Renal cortex interstitium (tissue), 11 donors: ENCODE results near the gene IGSF21. TPM values are rescaled to one million over a fixed set of nuclear protein-coding genes. Genes with fewer than 3 reads are reported as not detected.

Source experiments
- DNase-seq, 11 donors: peaks; one replicate each; pipeline ENCODE4 v3.0.0-alpha.2; 2013; ENCODE audit warnings: low read depth in 9 of 11, low spot score in 4 of 11; ENCODE audit errors: extremely low read depth in 1 of 11
- polyA plus RNA-seq, 3 donors: library from polyadenylated mRNA; unstranded; fragments of 120-200 nt; gene quantifications; one replicate each; pipeline ENCODE4 v1.2.1, GENCODE V29; 2013; ENCODE audit not compliant: insufficient read length in 3 of 3

IGSF21 gene
- polyA plus RNA-seq, 3 donors, result 0.22 to 0.26 (median 0.26) TPM

DNA sequence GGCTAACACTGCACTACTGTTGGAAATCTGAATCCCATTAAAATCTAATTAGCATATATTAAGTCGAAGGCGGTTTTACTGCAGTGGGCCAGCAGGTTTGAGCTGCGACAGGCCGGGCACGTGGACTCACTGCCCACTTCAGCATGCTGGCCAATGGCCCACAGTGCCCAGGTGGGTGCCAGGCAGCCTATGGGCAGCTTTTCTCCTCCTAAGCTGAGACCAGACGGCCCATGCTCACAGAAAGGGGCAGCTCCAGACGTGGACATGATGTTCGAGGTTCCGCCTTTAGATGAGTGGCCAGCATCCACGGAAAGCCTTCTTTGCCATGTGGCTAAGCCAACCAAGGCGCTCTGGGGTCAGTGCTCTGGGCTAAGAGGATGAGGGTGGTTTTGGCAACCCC, 283.4 kb downstream of the IGSF21 start:
- DNase-seq, result no peak

DNA sequence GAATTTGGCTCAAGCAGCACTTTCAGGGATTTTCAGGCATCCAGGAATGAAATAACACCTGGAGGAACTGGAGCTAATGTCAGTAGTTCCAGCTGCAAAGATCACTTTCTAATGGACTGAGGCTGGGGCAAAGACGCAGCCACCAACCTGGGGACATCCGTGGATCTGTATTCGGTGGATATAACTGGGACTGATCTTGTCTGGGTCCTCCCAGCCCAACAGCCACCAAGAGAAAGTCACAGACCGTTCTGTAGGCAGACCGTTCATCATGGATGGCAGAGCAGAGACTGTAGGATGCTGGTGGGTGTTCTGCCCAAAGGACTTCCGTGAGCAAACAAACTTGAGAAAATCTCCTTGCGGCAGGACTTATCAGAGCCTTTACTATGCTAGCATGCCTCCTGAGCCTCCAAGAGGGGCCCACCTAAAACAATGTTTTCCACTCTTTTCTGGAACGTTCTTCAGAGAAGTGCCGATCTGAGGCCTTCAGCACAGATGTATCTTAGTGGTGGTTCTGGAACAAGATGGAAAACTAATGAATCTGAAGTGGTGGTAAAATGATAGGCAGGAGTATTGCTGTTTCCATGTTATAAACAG, 287.1 kb downstream of the IGSF21 start:
- DNase-seq, result no peak

- no peak for DNase-seq
These were observed 288.8 kb downstream of the IGSF21 start for GRCh38 chr1:18396247-18396980.

DNA sequence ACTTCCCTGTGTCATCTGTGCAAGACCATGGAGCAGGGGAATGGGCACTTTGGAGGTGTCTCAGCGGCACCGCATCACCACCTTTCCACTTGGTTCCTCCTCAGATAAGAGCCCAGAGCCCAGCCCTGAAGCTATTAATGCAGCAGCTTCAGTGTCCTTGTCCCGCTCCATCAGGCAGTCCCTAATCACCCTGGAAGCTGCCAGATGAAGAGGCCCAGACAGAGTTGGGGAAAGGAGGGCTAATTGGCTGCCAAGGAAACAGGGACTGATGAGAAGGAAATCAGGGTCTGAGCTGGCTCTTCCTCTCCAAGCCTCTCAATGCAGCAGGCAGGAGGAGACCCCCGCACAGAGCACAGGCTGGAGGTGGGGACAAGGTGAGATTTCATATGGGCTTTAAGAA, 290.0 kb downstream of the IGSF21 start:
- no peak for DNase-seq

DNA sequence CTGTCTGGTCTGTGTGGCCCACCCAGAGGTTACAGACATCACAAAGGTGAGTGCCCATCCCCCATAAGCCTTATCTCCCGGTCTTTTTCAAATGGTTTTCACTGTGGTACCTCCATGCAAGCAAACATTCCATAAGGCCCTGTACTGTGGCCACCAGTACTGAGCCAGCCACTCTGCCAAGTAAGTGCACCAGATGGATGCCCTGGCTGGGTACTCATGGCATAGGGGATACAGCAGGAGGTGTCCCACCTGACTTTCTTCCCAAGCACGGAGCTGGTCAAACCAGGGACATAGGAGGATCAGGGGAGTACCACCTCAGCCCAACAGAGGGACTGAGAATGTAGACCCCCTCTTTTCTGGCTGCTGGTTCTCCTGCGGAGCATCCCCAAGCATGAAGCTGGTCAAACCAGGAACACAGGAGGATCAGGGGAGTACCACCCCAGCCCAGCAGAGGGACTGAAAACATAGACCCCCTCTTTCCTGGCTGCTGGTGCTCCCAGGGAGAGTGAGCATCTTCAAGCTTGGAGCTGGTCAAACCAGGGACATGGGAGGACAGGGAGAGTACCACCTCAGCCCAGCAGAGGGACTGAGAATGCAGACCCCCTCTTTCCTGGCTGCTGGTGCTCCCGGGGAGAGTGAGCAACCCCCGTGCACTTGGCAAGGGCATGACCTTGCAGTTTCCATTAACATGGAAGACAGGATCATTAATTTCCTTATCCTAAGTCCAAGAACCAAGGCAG, 291.4 kb downstream of the IGSF21 start:
- DNase-seq, result no peak

GRCh38 chr1:18400347-18401102, 292.9 kb downstream of the IGSF21 start:
- no peak for DNase-seq

DNA sequence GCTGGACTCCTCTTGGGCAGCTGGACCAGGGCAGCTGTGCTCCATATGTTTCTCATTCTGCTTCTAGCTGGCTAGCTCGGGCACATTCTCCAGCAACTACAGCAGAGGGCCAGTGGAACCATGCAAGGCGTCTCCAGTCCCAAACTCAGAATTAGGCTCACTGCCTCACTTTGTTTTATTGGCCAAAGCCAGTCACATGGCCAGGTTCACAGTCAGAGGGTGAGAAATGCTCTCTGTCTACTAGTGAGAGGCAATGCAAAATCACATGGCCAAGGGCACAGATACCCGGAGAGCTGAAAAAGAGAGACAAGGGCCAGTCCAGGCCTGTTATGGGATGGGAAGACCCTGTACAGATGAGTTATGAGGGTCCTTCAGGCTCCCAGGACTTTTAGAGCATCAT, 294.3 kb downstream of the IGSF21 start:
- DNase-seq, result no peak

GRCh38 chr1:18404460-18404859, 296.9 kb downstream of the IGSF21 start:
- no peak for DNase-seq

DNA sequence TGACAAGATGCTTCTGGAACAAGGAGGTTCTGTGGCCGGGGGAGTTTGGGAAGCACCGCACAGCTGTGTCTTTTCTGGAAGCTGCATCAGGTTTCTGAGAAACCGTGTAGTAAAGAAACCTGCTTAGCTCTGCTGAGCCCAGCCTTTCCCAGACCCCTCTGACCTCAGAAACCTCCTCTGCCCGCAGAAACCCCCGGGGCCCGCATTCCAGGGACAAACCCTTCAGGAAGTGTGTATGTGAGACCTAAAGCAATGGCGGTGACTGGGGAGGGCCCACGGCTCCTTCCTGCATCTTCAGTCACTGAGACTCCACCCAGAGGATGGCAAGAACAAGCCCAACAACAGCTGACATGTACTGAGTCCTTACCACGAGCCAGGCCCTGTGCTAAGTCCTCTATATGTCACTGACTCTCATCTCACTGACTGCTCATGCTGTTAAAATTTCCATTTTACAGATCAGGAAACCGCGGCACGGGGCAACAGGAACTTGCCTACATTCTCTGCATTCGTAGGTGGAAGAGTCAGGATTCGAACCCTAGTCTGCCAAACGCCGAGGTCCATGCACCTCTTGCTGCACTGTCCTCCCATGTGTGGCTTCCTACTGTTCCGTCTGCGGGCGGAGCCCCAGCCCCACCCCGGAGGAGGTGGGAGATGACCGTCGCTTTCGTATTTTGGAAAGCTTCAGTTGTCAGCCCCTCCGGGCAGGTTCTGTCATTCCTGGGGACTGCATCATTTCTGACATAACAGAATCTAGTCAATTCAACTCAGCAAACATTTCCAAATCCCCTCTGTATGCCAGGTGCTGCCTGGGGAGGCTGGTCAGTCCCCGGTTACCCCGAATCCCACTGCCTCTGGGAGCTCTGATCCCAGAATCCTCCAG, 299.8 kb downstream of the IGSF21 start:
- no peak for DNase-seq

DNA sequence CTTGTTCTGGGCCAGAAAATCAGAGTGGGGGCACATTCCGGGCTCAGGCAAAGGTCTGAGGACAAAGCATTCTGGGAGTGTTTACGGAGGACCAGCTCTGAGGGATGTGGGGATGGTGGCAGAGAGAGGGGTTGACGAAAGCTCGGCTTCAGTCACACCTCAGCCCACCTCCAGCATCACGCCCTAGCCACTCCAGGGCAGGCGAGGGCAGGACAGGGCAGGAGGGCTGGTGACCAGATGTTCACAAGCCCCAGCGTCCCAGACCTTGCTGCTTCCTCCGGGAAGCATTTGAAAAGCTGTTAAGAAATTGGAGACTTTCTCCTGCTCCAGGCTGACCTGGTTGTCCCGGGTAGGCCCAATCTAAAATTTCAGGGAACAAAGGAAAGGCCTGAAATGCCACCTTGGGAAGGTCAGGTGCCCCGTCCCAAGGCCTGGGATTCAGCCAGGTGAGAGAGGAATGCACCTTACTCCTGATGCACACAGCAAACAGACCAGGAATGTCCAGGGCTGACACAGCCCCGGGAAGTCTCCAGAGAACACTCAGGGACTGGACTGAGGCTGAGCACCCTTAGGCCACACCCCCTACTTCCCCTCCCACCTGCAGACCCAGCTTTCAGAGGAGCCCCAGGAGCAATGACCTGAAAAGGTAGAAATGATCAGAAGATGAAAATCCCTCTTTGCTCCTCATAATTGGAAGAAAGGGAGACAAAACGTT, 301.2 kb downstream of the IGSF21 start:
- no peak for DNase-seq

DNA sequence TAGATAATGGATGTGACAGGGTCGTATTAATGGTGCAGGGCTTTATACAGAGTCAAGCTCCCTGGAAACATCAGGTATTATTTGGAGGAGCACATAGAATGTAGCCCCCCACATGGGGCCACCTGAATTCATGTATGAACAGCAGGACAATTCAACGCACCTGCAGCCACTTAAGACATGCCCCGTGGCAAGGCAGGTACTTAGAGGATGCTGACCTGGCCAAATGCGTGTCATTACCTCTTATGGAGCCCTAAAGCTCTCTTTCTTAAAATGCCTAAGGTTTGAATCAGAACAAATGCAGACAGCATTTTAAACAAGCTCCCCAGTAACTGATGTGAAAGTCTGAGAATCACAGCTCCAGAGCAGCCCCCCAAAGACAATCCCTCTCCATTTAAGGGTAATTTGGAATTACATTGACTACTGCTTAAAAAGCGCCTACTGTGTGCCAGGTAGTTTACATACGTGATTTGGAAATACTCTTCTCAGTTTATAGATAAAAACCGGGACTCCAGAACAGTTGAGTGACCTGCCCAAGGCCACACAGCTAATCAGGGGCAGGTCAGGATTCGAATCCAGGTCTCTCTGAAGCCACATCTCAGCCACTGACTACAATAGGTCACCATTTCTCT, 302.1 kb downstream of the IGSF21 start:
- no peak for DNase-seq

DNA sequence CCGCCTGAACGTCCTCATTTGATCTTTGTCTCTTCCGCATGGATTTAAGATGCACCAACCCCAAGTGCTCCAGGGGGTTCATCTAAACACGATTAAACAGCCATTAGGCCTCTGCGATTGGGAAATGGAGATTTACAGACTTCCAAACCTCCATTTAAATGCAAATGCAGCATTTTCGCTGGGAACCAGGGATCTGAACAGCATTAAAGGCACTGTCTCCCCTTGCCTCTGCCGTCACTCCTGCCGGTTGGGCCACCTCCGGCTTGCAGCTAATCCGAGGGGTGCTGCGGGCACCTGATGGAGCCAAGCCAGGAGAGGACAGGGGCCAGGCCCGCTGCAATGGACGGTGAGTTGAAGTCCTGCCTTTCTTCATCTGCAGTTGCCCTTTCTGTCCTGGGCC, 302.8 kb downstream of the IGSF21 start:
- DNase-seq, result no peak

DNA sequence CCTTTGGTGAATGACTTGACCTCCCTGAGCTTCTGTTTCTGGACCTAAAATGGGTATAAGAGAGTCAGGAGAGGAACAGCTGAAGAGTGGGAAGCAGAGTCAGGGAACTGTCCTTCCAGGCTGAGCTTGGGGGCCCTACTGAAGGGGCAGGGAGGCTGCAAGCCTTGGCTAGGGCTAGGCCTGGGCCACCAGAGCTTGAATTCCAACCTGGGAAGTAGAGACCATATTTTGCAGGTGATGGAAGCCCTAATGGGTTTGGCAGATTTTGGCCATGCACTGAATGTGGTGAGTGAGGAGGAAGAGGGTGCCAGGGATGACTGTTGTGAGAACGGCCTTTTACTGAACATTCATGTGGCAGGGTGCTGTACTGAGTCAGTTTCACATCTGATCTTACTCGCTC, 303.7 kb downstream of the IGSF21 start:
- DNase-seq, result no peak

DNA sequence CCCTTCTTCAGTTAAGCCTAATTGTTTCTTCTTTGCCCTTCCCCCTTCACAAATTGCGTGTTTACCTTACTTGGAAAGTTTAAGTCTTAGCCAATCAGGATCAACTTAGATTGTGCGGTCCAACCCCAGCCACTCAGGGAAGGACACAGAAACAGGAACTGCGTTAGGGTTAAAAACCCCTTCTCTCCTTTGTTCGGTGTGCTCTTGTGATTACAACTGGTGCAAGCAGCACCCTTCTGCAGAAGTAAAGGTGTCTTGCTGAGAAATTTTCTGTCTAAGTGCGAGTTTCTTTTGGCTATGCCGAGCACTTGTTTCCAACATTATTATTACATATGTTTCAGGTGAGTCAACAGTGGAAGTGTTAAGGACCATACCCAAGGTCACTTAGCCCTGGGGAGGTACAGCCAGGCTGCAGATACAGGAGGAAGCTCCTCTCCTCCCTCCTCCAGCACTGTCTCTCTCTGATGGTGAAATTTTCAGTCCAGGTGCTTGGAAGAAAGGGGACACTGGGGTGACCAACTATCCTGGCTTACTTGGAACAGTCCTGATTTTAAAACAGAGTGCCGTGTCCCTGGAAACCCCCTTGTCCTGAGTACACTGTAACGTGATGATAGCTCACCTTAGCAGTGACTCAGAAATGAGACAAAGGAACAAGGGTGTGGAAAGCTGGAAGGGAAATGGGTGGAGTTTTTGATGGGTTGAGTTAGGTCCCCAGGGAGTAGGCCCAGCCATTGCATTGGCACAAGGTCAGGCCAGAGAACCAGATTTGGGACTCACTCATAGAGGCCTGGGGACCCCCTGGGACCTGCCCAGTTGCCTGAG, 304.4 kb downstream of the IGSF21 start:
- DNase-seq, result no peak

GRCh38 chr1:18412882-18413353, 305.3 kb downstream of the IGSF21 start:
- no peak for DNase-seq

- DNase-seq, result no peak
These were observed 306.1 kb downstream of the IGSF21 start for GRCh38 chr1:18413541-18414305.
